NK-92 treated with Interleukin-12 subunit alpha and Interleukin-12 subunit beta, amount 100 ng/mL, for 24 hours (cell line): ENCODE measurements around the gene COL18A1.
A peak's percentile ranks its signal among the peaks of the same experiment; 100 is the strongest.
"Not testable (repeated sequence)": the region's sequence is repeated elsewhere in the genome, so short reads cannot be mapped to it uniquely, and the experiment has no call there.

Source experiments
- DNase-seq: peaks from one replicate; lab custom pipeline; 2025; lab: John Stamatoyannopoulos, UW

COL18A1 gene

DNA sequence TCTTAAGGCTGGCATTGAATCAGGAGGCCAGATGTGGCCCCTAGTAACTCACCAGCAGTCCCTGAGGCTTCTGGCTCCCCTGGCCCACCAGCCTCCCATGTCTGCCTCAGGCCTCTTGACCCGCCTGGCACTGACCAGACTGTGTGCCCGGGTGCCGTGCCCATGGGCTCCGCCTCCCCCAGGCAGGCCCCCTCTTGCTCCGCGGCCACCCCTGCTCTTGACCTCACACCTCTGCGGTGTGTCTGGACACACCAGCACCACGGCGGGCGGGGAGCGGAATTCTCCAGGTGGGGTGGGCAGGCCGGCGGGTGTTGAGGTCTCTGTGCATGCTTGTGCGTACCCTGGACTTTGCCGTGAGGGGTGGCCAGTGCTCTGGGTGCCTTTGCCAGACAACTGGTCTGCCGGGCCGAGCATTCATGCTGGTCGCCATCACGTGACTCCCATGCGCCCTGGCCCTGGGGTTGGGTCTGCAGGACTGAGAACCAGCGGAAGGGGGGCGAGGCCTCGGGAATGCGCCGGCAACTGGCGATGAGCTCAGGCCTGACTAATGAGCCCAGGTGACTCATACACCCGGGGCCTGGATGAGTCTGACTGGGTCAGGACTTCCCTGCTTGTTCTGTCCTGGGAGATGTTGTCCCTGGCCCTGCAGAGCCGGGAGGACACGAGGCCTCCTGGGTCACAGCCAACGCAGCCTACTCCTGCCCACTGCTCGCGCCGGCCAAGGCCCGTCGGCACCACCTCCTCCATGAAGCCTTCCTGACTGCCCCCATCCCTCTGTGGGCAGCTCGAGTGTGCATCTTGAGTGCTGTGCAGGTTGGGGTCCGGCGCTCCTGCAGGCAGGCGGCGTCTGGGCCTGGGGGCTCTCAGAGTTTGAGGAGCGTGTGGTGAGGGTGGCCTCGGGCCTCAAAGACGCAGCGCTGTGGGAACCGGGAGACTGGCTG is 22.6 kb downstream of the COL18A1 start:
- DNase-seq: no peak

DNA sequence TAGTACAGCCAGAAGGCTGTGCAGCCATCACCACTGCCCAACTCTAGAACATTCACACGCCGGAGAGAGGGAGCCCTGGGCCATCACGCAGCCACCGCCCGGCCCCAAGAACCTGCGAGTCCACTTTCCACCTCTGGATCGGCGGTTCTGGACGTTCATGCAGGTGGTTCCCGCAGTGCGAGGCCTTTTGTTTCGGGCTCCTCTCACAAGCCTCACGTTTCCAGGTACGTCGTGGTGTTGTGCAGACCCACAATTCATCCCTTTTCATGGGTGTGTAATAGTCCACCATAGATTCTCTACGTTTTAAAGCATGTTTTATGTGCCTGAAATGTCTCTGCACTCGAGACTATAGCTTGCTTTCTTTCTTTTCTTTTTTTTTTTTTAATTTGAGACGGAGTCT is 23.6 kb downstream of the COL18A1 start:
- no peak for DNase-seq

DNA sequence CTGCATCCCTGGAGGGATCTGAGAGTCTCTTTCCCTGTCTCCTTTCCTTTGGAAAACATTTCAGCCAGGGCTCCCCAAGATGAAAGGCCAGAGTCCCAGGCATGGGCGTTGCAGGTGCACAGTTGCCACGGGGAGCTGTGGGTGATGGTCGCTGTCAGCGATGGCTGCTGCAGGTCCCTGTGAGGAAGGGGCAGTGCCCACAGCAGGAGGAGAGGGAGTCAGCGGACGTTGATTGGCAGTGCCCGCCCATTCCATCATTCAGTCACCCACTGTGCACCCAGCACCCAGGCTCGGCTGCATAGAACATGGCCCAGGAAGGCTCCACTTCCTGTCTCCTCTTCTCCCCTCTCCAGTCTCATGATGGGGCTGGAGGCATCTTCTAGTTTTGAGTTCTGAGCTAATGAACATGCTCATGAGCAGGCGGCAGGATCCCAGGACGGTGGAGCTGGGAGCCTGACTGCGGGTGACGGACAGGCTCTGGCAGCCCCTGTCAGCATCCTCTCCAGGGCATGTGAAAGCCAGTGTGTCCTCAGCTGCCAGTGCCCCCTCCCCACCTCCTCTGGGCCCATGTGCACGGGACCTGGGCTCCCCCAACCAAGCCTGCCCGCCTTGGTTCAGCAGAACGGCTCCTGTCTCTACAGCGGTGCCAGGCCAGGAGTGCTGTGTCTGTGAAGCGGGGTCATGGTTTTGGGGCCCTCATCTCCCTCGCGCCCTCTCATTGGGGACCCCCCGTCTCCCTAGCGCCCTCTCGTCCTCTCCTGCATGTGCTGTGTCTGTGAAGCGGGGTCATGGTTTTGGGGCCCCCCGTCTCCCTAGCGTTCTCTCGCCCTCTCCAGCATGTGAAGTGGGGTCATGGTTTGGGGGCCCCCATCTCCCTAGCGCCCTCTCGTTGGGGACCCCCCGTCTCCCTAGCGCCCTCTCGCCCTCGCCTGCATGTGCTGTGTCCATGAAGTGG is 24.5 kb downstream of the COL18A1 start:
- DNase-seq: no peak

DNA sequence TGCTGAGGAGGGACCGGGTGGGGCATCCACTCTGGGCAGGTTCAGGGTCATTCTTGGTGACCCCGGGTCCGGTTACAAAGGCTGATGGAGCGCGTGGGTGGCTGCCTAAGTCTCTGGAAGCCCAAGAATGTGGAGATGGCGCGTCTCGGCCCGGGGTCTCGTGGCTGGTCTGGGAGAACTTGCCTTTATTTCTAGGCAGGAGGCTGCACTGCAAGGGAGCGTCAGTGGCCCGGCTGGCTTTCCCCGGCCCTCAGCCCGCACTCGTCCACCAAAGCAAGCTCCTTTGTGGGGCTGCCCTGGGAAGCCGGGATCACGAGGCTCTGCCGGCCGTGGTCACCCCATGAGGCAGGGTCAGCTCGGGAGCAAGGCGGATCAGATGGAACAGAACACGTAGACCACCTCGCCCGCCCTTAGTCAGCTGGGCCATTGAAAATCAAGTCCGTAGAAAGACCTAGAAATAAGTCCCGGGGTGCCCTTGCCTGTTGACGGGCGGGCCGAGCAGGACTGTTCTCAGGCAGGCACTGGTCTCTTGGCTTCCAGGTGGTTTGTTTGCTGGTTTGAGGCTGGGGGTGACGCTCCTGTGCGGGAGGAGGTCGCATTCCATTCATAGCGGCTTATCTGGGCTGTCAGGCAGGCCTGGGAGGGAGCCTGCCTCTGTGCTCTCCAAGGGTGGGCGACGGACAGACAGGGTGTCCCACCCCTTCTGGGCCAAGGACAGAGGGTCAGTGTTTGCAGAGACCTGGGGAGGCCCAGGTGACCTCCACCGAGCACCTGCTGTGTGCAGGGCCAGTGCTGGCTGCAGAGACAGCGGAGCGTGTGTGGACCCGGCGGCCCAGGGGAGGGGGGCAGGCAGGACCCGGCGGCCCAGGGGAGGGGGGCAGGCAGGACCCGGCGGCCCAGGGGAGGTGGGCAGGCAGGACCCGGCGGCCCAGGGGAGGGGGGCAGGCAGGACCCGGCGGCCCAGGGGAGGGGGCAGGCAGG is 25.8 kb downstream of the COL18A1 start:
- no peak for DNase-seq

DNA sequence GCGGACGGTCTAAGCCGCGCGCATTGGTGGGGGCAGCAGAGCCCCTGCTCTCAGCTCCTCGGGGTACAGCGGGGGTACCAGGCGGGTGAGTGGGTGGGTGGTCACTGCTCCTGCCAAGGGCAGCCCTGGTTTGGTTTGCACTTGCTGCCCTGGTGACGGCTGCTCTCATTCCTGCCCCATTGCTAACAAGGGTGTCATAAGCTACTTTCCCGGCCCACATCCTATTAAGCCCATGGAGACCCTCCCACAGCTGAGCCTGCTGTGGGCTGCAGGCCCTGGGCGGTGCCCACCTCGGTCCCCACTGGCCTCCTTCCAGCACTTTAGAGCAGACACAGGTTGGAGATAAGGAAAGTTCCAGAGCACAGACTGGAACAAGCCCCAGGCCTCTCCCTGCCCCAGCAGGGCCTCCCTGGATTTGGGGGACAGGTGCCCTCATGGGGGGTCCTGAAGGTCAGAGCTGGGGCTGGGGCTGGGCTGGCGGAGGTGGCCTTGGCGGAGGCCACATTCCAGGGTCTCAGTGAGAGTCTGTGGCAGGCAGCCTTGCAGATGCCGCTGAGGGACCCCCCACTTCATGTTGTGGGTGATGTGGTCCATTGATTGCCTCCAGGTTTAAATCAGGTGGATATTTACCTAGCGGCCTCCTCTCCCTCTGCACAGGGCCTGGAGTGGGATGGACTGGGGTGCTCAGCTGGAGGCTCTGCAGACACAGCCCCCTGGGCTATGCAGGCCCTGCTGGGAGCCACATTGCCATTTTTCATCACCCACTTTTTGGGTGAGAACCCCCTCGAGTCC is 27.0 kb downstream of the COL18A1 start:
- DNase-seq: no peak

DNA sequence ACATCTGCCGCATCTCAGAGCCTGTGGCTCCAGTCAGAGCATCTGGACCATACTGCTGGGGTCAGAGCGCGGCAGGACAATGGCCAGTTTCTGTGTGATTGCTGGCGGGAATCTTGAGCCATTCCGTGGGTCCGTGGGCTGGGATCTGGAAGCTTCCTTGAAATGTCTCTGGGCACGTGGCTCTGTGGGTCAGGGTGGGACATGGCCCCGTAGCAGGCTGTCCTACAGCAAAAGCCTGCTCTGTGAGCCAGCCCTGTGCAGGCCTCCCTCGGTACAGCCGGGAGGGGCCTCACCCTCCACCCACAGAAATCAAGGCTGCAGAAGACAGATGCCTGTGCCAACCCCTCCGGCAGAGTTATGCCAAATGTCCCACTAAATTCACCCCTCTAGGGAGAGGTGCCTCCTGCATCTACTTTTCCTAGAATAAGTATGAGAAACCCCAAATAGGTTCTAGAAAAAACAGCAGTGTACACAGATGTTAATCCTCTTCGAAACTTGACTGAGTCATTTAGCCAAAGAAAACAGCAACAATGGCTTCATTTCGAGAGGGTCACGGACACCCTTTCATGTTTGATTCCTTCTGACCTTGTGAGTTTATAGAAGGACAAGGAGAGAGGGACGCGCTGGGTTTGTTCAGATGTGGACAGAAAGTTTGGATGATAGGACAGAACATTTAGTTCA is 27.8 kb downstream of the COL18A1 start:
- DNase-seq: no peak

DNA sequence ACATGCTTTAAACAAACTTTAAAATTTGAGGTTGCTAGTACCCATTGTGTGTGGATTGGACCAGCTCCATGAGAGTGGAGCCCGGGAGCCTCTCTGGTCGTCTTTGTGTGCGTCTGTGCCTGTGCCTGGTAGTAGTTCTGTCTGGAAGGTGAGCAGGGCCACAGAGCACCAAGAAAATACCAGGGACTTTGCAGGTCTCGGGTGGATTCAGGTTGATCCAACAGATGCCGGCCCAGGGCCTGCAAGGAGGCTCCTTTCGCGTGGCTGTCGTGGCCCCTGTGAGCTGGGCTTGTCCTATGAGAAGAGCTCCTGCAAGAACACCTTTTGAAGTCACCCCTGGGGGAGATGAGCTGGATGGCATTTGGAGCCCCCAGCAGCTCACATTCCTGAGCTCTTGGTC is 28.3 kb downstream of the COL18A1 start:
- DNase-seq: no peak

DNA sequence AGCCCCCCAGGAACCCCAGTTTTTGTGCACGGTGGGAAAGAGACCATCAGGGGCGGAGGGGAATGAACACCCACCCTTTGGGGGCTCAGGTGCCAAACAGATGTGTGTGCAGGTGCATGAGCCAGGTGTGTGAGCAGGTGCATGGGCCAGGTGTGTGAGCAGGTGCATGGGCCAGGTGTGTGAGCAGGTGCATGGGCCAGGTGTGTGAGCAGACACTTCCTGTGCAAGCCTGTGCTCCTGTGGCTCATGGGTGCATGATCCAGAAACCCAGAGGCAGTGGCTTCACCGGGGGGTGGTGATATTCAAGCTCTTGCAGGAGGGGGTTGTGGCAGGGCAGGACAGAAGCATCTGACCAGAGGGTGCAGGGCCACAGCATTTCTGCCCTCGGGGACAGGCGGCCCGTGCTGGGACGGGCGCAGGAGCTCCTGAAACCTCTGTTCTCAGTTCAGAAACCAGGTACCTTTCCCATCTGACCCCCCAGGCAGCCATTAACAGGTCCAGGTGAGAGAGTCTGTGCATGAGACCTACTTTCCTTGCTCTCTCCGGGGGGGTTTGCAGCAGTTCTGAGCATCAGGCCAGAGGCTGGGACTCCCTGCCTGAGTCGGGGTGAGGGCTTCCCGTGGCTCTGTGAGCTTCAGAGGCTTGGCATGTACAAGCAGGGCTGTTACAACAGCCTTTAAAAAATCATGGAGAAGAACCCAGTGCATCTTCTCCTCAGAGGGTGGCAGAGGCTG is 29.1 kb downstream of the COL18A1 start:
- DNase-seq: no peak

DNA sequence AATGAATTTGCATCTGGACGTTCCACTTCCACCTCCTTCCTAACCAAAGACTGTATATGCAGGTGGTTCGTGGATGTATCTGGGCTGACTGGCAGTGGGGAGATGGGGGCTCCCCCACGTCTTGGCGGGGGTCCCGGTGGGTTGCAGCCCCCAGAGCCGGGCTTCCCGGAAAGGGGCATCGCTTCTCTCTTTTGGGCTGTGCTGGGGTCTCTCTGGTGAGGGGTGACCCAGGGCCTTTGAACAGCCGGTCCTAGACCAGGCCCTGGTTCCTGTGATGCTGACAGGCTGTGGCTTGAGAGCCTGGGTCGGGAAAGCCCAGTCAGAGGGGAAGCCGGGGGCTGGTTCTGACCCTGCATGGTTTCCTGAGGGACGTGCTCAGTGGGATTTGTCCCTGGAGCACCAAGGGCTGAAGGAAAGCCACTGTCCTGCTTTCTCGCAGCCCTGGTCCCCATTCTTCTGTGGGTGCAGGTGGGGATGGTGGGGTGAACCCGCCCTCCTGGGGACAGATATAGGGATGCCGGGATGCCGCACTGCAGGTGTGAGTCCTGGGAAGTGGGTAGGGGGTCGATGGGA is 29.8 kb downstream of the COL18A1 start:
- no peak for DNase-seq

DNA sequence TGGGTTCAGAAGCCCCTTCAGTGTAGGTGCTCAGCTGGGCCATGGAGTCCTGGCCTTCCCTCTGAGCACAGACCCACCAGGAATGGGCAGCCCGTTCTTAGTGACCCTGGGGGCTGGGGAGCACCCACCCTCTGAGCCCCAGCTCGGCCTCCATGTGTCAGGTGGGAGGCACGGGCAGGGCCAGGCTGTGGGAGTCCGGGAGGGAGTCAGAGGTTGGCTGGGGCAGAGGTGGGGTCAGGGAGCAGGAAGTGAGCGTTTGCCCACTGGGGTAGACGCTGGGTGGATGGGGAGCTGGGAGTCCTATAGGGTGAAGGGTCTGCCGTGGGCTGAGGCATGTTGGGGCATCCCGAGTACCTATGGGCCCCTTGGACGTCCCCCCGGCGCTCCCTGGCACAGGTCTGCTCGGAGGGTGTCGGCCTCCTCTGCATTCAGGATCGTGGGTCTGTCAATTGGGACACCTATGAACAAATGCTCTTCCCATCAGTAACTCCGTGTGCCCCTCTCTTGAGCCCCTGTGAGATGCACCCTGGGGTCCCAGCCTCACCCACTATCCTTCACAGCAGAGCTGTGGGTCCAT is 30.5 kb downstream of the COL18A1 start:
- no peak for DNase-seq

DNA sequence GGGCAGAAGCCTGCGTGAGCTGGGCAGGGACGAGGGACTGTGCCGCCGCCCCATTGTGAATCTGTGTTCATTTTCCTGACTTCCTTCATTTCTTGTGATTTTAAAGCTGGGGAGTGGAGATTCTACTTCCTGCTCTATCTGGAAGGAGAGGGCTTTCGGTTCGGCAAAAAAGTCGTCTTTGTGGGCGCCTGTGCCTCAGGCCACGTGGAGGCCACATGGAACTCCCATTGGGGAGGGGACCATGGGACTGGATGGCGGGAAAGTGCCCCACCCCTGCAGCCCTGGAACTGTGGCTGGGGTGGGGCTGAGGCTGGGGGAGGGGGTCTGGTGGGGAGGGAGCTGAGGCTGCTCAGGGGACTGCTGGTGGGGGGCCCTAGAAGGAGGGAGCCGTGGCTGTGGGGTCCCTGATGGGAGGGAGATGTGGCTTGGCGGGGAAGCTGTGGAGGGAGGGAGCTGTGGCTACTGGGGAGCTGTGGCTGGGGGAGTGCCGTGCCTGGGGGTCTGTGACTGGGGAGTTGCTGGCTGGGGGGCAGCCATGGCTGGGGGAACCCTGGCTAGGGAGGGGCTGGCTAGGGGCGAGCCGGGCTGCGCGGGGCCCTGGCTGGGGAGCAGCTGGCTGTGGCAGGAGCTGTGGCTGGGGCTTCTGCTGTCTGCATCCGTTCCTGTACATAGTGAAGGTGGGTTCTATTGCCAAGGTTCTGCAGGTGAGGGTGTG is 31.5 kb downstream of the COL18A1 start:
- DNase-seq: no peak

DNA sequence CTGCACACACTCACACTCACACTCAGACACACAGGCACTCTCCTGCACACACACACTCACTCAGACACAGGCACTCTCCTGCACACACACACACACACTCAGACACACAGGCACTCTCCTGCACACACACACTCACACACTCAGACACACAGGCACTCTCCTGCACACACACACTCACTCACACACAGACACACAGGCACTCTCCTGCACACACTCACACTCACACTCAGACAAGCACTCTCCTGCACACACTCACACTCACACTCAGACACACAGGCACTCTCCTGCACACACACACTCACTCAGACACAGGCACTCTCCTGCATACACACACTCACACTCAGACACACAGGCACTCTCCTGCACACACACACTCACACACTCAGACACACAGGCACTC is 32.9 kb downstream of the COL18A1 start:
- not testable (repeated sequence) for DNase-seq

DNA sequence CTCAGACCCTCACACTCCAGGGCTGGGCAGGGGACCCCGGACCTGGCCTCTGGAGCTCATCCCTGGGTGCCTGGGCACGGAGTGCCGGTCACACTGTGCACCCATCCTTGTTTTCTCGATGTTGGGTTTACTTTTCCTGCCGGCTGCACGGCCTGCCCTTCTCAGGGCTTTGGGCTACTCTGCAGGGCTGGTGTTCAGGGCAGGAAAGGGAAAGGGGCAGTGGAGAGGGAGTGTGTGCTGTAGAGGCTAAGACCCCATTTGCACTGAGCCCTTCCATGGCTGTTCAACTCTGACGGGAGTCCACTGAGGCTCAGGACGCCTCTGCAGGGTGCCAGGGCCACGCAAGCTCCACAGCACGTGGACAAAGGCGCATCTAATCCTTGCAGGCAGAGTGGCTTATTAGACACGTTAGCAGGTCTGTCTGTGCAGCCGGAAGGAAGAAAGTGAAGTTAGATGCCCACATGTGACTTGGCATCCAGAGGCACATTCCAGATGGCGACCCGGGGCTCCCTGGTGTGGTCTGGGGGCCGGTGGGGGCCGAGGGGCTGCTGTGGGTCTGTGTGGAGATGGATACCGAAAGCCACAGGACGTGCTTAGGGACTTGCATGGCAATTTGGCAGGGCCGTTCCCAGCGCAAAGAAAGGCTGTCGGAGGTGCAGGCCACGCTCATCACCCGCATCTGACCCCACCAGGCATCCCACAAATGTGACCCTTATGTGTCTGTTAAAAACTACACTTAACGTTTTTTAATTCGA is 33.6 kb downstream of the COL18A1 start:
- no peak for DNase-seq

DNA sequence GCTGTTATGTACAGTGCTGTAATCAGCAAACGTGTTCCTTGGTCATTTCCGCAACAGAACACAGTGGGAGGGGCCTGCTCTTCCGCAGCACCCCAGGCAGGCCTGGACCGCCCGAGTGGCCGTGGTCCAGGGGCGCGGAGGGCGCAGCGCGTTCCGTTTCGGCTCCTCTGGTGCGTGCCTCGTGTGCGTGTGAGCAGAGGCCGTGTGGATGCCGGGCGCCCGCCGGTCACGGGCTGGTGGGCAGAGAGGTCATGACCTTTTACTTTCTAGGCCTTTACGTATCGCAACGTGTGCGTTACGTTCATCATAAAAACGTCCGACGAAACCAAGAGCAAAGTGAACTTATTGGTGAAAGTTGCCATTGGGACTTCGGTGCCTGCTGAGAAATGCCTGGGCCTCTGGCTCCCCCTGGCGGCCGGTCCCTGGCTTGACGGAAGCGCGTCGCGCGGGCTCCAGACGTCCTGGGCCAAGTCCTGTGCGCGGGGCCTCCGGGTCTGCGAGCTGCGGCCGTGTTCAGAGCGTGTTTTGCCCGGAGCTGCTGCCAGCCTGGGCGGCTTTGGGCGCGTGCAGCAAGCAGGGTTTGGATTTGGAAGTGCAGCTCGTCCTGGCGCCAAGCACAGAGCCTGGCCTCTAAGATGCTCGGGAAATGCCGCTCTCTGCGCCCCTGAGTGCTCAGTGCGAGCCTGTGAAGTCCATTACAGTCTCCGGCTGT is 34.4 kb downstream of the COL18A1 start:
- DNase-seq: peak; percentile 46

DNA sequence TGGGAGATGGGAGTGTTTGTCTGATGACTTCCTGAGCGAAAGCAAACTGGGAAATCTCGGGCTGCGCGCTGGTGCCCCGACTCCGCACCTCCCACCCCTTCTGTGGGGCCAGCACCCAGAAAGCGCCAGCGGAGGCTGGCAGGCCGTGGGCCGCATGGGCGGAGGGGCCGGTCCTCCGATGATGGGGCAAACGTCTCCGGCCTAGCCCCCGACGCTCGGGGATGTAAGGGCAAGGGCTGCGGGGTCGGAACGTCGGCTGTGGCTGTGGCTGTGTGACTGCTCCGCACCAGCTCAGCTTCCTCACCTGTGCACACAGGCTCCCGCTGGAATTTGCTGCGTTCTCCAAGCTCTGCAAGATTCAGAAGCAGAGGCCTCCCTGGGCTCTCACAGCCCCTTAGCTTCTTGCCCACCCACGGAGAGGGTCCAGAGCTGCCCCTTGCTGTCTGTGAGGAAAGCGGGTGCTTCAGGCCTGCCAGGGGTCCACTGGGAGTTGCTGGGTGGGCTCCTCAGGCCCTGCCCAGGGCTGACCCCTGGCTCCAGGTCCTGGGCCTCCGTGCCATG is 35.0 kb downstream of the COL18A1 start:
- DNase-seq: no peak

DNA sequence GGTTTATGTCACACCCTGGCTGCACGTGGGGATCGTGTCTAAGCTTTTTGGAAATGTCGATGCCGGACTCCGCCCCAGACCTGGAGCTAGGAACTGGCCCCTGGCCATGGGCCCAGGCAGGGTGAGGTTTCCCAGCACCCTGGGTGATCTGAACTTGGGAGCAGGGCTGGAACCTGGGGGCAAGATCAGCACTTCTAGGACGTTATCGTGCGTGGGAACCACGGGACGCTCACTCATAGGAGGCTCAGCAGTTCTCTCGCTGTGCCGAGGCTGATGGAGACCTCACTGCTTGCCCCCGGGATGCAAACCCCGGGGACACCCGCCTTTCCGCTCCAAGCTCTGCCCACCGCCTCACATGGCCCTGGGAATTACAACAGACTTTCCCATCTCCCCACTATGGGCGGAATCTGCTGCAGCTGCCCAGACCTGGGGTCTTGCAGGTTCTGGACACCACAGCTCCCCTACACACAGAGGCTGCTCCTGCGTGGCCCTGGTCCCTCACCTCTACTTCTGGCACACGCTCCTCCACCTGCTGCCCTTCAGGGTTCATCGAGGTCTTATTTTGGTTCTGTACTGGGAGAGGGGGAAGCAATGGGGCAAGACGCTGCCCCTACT is 35.9 kb downstream of the COL18A1 start:
- no peak for DNase-seq
